Mesothelial cell of epicardium (in vitro differentiated cells): ENCODE results near the gene SAMD11. TPM values are rescaled to one million over a fixed set of nuclear protein-coding genes. Genes with fewer than 3 reads are reported as not detected.

Source experiments
- DNase-seq, 2 experiments: peaks; one replicate each; pipeline ENCODE4 v3.0.0; 2021; ENCODE audit warnings: low spot score in 2 of 2; ENCODE audit not compliant: unreplicated experiment in 2 of 2
- H3K27ac Mint-ChIP-seq: 2 replicates; pipeline ENCODE4 v1.8.0; 2021; ENCODE audit warnings: mixed read lengths
- H3K27me3 Mint-ChIP-seq: 2 replicates; pipeline ENCODE4 v1.8.0; 2021; ENCODE audit warnings: low read depth, mixed read lengths
- H3K36me3 Mint-ChIP-seq: 2 replicates; pipeline ENCODE4 v1.8.0; 2021; ENCODE audit warnings: mixed read lengths
- H3K4me1 Mint-ChIP-seq: 2 replicates; pipeline ENCODE4 v1.8.0; 2021; ENCODE audit warnings: mixed read lengths
- H3K4me3 Mint-ChIP-seq: 2 replicates; pipeline ENCODE4 v1.8.0; 2021; ENCODE audit warnings: mild to moderate bottlenecking, moderate library complexity, mixed read lengths
- H3K9me3 Mint-ChIP-seq: 2 replicates; pipeline ENCODE4 v1.8.0; 2021; ENCODE audit warnings: mixed read lengths
- total RNA-seq: library from RNA; stranded (reverse); gene quantifications from 3 replicates; pipeline ENCODE4 v1.2.1, GENCODE V29; 2021
- TF ChIP-seq, protein P1 (sequence below): fragments of 200-600 bp; sonication (generic); IDR thresholded peaks from one replicate; pipeline ENCODE4 v1.5.0; 2021; ENCODE audit warnings: antibody characterized with exemption; ENCODE audit not compliant: unreplicated experiment

The SAMD11 gene
- total RNA-seq, 1 donor from 2014 or later: 313 TPM

DNA sequence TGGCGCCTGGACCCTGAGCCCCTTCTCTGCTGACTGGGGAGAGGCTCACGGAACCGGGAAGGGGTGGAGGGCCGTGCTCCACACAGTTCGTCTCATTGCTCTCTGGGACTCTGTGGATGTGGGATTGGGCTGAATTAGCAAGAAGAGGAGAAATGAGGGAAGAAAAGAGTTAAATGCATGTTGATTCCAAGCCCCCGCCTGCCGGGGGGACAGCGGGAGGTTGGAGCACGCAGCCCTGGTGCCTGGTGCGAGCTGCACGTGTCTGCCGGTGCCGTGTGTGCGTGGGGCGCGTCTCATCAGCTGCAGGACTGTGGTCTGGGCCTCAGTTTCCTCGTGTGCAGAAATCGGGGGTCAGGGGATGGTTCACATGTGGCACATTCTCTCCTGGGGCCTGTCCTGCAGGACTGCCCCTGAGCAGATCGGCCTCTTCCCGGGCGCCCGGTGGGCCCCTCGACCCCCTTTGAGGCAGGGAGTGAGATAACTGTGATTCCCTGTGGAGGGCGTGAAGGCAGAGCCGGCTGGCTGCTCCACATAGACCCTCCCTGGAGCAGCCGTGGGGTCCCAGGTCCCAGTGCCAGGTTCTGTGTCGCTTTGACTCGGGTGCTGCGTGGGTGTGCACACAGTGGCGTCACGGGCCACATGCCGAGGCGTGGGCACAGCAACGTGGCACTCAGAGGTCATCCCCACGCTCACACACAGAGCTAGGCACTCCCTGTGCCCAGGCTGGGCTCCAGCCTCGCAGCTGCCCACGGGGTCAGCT is 11.4 kb downstream of the SAMD11 start:
- Mint-ChIP-seq H3K4me1 (peaks cover 63% of the 10 kb centered on the region), H3K27ac (peak overlapping the region; percentile 94), H3K9me3 (no peaks in the 10 kb centered on the region), H3K4me3 (peak overlapping the region; percentile 45), H3K36me3 (peaks cover 4% of the 10 kb centered on the region), H3K27me3 (no peaks in the 10 kb centered on the region)
- no peak for DNase-seq
- TF ChIP-seq, protein P1, sequence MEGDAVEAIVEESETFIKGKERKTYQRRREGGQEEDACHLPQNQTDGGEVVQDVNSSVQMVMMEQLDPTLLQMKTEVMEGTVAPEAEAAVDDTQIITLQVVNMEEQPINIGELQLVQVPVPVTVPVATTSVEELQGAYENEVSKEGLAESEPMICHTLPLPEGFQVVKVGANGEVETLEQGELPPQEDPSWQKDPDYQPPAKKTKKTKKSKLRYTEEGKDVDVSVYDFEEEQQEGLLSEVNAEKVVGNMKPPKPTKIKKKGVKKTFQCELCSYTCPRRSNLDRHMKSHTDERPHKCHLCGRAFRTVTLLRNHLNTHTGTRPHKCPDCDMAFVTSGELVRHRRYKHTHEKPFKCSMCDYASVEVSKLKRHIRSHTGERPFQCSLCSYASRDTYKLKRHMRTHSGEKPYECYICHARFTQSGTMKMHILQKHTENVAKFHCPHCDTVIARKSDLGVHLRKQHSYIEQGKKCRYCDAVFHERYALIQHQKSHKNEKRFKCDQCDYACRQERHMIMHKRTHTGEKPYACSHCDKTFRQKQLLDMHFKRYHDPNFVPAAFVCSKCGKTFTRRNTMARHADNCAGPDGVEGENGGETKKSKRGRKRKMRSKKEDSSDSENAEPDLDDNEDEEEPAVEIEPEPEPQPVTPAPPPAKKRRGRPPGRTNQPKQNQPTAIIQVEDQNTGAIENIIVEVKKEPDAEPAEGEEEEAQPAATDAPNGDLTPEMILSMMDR: no peak

DNA sequence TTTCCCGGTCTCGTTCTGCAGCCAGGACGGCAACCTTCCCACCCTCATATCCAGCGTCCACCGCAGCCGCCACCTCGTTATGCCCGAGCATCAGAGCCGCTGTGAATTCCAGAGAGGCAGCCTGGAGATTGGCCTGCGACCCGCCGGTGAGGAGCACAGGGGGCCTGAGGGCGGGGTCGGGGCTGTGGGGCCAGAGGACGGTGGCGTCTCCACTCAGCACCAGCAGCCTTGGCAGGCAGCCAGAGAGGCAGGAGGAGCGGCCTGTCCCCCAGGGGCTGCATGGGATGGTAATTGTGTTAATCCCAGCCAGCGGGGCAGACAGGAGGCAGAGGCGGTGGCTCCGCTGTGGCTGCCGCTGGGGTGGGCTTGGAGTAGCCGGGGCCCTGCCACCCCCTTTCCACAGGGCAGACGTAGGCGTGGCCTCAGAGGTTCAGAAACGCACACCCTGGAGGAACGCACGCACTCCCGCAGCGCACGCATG is 12.1 kb downstream of the SAMD11 start:
- TF ChIP-seq, protein P1: no peak
- H3K4me3 Mint-ChIP-seq: peak overlapping the region; percentile 45
- H3K9me3 Mint-ChIP-seq: no peaks in the 10 kb centered on the region
- H3K4me1 Mint-ChIP-seq: peaks cover 65% of the 10 kb centered on the region
- DNase-seq: peak in 1 of 2 experiments; percentile 79
- peak overlapping the region; percentile 94 for H3K27ac Mint-ChIP-seq
- peaks cover 4% of the 10 kb centered on the region for H3K36me3 Mint-ChIP-seq
- no peaks in the 10 kb centered on the region for H3K27me3 Mint-ChIP-seq

DNA sequence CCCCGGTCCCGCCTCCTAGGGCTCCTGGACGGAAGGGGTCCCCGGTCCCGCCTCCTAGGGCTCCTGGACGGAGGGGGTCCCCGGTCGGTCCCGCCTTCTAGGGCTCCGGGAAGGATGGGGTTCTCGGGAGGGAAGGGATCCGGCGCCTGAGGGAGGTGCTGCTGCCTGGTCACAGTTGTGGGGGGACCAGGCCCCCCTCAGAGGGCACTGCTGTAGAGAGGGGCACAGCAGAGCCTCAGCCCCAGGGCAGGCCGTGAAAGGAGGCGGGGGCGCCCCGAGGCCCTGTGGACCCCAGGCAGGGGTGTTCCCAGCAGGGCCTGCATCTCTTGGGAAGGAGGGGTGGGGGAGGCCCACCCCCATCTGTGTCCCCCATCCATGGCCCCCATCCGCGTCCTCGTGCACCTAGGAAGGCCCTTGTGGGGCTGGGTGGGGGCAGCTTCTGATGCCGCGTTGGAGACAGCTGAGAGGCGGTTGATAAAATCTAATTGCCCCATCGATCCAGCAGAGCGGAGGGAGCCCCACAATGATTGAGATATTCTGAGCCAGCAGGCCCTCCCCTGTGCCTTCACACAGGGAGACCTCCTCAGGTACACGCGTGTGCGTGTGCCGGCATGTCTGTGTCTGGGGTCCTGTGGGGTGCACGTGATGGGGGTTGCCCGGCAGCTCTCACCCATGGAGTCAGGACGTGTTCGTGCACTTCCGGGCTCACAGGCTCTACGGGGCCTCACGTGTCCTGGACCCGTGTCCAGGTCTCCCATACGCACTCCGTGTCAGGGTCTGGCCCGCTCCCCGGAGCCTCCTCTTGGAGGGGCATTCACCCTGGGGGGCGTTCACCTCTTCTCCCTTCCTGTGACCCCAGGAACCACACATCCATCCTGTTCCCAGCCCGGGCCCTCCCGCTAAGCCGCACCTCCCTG is 12.9 kb downstream of the SAMD11 start:
- peaks cover under 1% of the 10 kb centered on the region for H3K36me3 Mint-ChIP-seq
- H3K9me3 Mint-ChIP-seq: no peaks in the 10 kb centered on the region
- H3K27me3 Mint-ChIP-seq: no peaks in the 10 kb centered on the region
- TF ChIP-seq, protein P1: no peak
- H3K4me1 Mint-ChIP-seq: peaks cover 64% of the 10 kb centered on the region
- no peak for DNase-seq
- no peak overlapping the region for H3K27ac Mint-ChIP-seq
- no peak overlapping the region for H3K4me3 Mint-ChIP-seq

DNA sequence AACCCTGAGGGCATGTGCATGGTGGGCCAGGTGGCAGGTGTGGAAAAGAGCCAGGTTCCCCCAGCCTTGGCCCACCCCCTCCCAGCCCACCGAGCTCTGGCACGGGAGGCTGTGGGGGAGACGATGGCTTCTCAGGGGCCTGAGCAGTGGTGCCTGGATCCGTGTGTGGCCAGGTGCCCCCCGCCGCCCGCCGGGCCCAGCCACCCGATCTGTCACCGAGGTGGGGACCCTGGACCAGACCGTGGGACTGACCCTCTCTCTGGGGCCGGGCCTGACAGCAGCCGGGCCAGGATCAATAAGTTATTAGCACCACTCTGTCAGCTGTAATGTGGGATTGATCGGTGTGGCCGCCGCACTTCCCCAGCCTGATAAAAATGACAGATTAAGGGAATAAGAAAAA is 13.8 kb downstream of the SAMD11 start:
- H3K27ac Mint-ChIP-seq: peak overlapping the region; percentile 39
- no peaks in the 10 kb centered on the region for H3K9me3 Mint-ChIP-seq
- no peaks in the 10 kb centered on the region for H3K27me3 Mint-ChIP-seq
- H3K4me1 Mint-ChIP-seq: peaks cover 55% of the 10 kb centered on the region
- no peak overlapping the region for H3K4me3 Mint-ChIP-seq
- DNase-seq: no peak
- no peaks in the 10 kb centered on the region for H3K36me3 Mint-ChIP-seq
- TF ChIP-seq, protein P1: no peak

DNA sequence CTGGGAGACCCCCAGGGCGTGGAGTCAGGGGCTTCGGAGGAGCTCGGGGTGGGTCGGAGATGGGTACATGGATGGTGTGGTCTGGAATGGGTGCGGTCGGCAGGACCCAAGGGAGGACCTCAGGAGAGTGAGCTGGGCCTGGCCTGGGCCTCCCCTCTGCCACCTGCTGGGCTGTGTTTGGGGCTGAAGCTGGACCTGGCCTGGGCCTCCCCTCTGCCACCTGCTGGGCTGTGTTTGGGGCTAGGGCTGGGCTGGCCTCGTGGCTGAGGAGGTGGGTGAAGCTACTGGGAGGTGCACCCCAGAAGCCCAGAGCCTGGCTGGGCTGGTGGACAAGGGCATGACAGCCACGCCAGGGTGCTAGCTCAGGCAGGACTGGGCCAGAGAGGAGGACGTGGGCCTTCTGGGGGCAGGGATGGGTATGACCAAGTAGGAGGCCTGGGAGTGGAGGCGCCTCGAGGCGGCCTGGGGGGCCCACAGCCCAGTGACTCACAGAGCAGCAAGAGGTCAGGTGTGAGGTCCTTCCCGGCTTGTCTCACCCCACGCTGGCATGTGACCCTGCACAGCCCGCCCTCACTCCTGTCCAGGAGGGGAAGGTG is 14.5 kb downstream of the SAMD11 start:
- H3K27me3 Mint-ChIP-seq: no peaks in the 10 kb centered on the region
- no peaks in the 10 kb centered on the region for H3K36me3 Mint-ChIP-seq
- peak overlapping the region; percentile 39 for H3K27ac Mint-ChIP-seq
- H3K9me3 Mint-ChIP-seq: no peaks in the 10 kb centered on the region
- TF ChIP-seq, protein P1: no peak
- no peak for DNase-seq
- no peak overlapping the region for H3K4me3 Mint-ChIP-seq
- H3K4me1 Mint-ChIP-seq: peaks cover 53% of the 10 kb centered on the region
